ENCODE data around the gene KDM7A.
"Not testable (repeated sequence)": the region's sequence is repeated elsewhere in the genome, so short reads cannot be mapped to it uniquely, and the experiment has no call there.

The KDM7A gene

DNA sequence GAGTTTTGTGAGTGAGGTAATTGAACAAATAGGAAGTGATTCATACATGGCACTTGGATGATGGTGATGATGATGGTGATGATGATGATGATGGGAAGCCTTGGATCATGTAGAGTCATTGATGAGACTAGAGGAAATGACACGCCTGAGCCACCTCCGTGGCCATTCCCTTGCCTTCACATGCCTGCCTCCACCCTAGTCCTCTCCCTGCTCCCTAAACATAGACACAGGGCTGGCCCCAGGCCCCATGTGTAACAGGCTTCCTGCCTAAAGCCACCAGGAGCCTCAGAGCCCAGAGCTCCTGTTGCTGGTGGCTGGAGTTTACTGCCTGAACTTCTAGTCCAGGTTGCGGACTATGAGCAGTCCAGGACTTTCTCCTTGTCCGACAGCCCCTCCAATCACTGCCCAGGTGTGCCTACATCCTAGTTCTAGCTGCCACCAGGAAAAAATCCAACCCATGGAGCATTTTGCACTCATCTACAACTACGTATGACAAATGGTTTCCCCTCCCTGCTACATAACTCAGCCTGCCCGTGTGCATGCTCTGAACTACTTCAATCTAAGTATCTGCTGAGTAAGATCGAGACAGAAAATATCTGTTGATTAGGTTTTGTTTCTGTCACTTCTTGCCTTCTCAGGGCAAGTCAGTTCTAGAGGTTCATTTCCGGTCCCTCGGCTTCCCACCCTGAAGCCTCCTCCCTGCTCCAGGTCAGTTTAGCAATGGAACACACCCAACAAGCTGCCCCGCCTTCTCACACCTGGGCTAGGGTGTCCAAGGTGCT lies 35.5 kb upstream of the KDM7A start:
- Mint-ChIP-seq H3K27me3 (no peaks in the 10 kb centered on the region), H3K36me3 (no peaks in the 10 kb centered on the region), H3K4me1 (peaks cover 60% of the 10 kb centered on the region), H3K27ac (peak overlapping the region; percentile 75), H3K9me3 (peaks cover 4% of the 10 kb centered on the region), H3K4me3 (peak overlapping the region; percentile 53)
- ATAC-seq (ENCODE audit: low read depth) = no peak
- no peak for DNase-seq (ENCODE audit: low spot score in 2 of 2)

DNA sequence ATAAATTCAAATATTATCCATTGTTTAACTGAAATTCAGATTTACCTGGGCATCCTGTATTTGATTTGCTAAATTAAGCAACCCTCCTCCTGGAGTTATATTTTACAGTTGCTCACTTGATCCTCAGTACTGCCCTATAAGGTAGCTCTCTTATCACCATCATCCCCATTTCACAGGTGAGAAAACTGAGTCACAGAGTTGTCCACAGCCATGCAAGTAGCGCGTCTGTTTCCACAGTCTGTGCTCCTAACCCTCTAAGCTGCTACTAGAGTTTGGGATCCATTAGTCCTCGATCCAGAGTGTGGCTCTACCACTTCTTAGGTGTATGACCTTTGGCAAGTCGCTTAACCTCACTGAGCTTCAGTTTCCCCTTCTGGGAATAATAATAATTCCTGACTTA lies 34.9 kb upstream of the KDM7A start:
- peaks cover 62% of the 10 kb centered on the region for H3K4me1 Mint-ChIP-seq

DNA sequence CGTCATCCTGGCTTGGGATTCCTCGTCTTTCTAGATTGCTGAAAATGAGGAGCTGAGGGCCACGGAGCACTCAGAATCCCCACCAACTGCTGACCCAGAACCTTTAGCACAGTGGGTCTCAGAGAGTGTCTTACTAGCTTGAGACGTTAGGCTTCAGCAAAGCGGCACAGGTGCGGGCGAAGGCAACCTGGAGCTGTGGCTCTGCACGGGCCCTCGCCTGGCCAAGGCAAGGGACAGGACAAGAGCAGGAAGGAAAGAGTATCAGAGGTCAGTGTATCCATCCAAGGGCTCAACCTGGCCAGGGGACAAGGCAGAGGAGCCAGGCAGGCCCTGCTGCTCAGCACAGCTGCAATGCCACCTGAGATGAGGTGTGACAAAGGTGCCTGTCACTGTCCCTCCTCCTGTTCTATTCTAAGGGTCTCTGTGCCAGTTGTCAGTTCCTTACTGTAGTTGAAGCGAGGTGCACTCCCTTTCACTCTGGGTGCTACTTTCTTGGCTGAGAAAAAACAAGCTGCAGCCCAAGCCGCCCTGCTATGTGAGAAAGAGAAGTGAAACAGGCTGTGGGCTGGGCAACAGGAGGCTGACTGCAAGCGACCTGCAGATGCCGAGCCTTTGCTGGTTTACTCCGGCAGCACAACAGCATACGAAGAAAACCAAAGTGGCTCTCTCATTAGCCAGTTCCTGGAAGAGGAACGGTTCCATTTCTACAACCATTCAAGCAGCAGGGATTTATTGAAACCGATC lies 33.3 kb upstream of the KDM7A start:
- Mint-ChIP-seq H3K27me3 (no peaks in the 10 kb centered on the region), H3K4me3 (peak overlapping the region; percentile 80), H3K27ac (peak overlapping the region; percentile 99), H3K4me1 (peaks cover 69% of the 10 kb centered on the region), H3K9me3 (peaks cover under 1% of the 10 kb centered on the region), H3K36me3 (no peaks in the 10 kb centered on the region)
- peak; percentile 65 to 81 for DNase-seq (ENCODE audit: low spot score in 2 of 2)
- ATAC-seq (ENCODE audit: low read depth) = peak; percentile 96

More for the DNA sequence above, 34.9 kb upstream of the KDM7A start:
- ATAC-seq (ENCODE audit: low read depth) (no peak), DNase-seq (ENCODE audit: low spot score in 2 of 2) (no peak)
- Mint-ChIP-seq H3K27ac (no peak overlapping the region), H3K36me3 (no peaks in the 10 kb centered on the region), H3K4me3 (no peak overlapping the region), H3K27me3 (no peaks in the 10 kb centered on the region), H3K9me3 (peaks cover 4% of the 10 kb centered on the region)

DNA sequence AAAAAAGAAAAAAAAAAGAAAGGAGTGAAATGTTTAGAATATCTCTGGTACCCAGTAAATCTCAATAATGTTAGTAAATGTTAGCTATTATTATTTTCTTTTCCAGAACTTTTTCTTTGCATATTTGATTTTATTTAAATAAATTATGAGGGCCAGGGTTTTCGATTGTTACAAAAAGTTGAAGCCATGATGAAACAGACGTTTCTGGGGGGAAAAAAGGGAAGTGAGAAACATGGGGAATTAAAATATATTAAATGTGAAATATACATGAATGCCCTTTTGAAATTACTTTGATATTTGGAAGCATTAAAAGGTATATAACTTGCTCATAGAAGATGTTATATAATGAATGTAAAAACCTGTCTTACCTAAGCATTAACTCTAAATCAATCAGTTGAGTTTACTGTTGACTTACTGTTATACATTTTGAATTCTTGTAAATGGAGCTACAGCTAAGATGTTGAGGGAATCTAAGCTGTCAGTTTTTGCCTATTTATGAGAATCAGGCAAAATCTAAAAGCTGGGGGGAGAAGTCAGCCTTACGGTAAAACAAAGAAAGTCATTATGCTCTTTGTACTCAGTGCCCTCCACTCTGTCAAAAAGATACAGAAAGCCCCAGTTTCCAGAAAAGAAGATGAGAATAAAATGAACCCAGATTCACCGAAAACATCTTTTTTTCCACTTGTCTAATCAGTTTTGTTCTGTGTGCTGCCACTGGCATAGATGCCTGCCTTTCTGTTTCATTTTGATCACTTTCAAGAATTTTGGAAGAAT lies 30.0 kb upstream of the KDM7A start:
- H3K4me3 Mint-ChIP-seq = no peak overlapping the region

DNA sequence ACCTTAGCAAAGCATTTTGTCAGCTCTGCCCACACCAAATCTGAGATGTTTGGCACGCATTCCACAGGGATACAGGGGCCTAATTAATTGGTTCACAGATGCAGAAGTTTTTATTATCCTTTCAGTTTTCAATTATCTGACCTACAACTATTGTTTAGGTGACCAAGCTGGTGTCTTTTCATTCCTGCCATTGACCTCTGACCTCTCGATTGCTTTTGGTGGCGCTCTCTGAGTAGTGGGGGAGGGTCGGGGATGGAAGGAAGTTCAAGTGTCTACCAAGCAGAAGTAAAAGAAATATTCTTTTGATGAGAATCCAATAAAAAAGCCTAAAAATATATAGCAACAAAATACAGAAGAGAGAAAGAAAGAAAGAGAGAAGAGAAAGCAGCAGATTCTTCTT lies 28.8 kb upstream of the KDM7A start:
- H3K4me3 Mint-ChIP-seq = peak overlapping the region; percentile 9
- peaks cover 36% of the 10 kb centered on the region for H3K4me1 Mint-ChIP-seq
- H3K36me3 Mint-ChIP-seq = peaks cover 5% of the 10 kb centered on the region
- H3K27me3 Mint-ChIP-seq = peaks cover 4% of the 10 kb centered on the region
- DNase-seq (ENCODE audit: low spot score in 2 of 2) (no peak), ATAC-seq (ENCODE audit: low read depth) (no peak)
- no peak overlapping the region for H3K27ac Mint-ChIP-seq
- peaks cover 1% of the 10 kb centered on the region for H3K9me3 Mint-ChIP-seq

More for the DNA sequence above, 30.0 kb upstream of the KDM7A start:
- Mint-ChIP-seq H3K9me3 (peaks cover 1% of the 10 kb centered on the region), H3K27me3 (peaks cover under 1% of the 10 kb centered on the region), H3K4me1 (peaks cover 43% of the 10 kb centered on the region), H3K27ac (no peak overlapping the region), H3K36me3 (peaks cover 5% of the 10 kb centered on the region)
- ATAC-seq (ENCODE audit: low read depth) (no peak), DNase-seq (ENCODE audit: low spot score in 2 of 2) (no peak)

DNA sequence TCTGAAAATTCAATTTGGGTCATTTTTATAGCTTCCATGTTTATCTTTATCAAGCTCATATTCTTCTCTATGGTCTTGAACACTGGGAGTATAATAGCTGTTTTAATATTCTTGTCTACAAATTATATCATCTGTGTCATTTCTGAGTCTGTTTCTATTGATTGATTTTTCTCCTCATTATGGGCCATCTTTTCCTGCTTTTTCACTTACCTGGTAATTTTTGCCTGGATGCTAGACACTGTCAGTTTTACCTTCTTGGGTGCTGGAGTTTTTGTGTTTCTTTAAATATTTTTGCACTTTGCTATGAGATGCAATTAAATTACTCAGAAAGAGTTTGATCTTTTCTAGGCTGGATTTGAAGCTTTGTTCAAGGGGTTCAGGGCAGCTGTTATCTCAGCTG lies 26.8 kb upstream of the KDM7A start:
- DNase-seq (ENCODE audit: low spot score in 2 of 2) (no peak), ATAC-seq (ENCODE audit: low read depth) (no peak)
- H3K27ac Mint-ChIP-seq = no peak overlapping the region
- peaks cover 4% of the 10 kb centered on the region for H3K27me3 Mint-ChIP-seq
- H3K9me3 Mint-ChIP-seq = peaks cover 1% of the 10 kb centered on the region
- peaks cover 17% of the 10 kb centered on the region for H3K4me1 Mint-ChIP-seq
- no peak overlapping the region for H3K4me3 Mint-ChIP-seq
- peaks cover 5% of the 10 kb centered on the region for H3K36me3 Mint-ChIP-seq

DNA sequence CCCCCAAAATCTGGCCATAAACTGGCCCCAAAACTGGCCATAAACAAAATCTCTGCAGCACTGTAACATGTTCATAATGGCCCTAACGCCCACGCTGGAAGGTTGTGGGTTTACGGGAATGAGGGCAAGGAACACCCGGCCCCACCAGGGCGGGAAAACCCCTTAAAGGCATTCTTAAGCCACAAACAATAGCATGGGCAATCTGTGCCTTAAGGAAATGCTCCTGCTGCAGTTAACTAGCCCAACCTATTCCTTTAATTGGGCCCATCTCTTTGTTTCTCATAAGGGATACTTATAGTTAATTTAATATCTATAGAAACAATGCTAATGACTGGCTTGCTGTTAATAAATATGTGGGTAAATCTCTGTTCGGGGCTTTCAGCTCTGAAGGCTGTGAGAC lies 26.2 kb upstream of the KDM7A start:
- H3K4me3 Mint-ChIP-seq; H3K36me3 Mint-ChIP-seq; ATAC-seq (ENCODE audit: low read depth); H3K27me3 Mint-ChIP-seq; H3K27ac Mint-ChIP-seq; DNase-seq (ENCODE audit: low spot score in 2 of 2); H3K9me3 Mint-ChIP-seq: not testable (repeated sequence)
- peaks cover 16% of the 10 kb centered on the region for H3K4me1 Mint-ChIP-seq

DNA sequence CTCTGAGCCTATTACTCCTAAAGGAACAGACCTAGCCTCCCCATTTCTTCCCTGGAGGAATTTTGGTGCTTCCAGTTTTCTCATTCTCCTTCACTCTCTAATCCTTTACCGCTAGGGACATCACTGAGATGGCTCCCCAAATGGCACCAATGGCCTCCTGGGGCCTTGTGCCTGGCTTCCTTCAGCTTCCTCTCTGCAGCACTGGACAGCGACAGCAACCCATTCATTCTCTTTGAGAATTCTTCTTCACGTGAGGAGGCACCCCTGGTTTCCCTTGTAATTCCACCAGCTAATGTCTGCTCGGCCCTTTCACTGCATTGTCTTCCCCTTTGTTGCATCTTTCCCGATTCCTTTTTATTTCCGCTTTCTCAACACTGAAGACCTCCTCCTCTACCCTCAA lies 24.6 kb upstream of the KDM7A start:
- ATAC-seq (ENCODE audit: low read depth) = no peak
- Mint-ChIP-seq H3K9me3 (peaks cover 1% of the 10 kb centered on the region), H3K36me3 (peaks cover 5% of the 10 kb centered on the region), H3K4me1 (peaks cover 10% of the 10 kb centered on the region), H3K27ac (no peak overlapping the region), H3K27me3 (peaks cover 4% of the 10 kb centered on the region), H3K4me3 (no peak overlapping the region)
- no peak for DNase-seq (ENCODE audit: low spot score in 2 of 2)

DNA sequence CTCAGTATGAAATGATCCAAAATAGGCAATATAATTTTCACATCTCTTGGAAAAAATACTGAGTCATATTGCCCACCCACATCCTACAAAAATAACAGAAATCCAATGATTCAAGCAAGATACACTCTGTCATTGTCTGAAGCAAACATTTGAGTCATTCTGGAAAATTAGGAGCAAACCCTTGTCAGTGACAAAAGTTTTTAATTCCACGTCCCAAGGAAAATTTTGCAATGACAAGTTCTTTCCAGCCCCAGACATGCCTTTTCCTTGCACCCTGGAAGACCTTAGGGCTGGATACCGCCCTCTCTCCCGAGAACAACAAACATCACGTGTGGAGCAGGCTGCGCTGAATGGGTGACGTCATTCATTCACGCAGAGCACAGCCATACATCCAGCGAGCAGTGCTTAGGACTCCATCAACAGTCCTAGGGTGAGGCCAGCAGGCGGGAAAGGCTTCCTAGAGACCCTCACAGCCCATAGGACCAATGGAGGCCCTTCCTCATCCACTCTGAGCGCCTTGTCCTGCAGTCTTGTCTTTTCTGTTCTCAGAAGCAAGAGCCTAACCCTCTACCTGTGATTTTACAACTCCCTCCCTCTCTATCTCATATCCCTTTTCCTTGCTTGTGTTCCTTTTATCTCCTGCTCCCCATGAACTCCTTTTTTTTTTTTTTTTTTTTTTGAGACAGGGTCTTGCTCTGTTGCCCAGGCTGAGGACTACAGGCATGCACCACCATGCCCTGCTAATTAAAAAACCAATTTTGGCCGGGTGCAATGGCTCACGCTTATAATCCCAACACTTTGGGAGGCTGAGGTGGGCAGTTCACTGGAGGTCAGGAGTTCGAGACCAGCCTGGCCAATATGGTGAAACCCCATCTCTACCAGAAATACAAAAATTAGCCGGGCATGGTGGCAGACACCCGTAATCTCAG lies 23.5 kb upstream of the KDM7A start:
- Mint-ChIP-seq H3K4me3 (no peak overlapping the region), H3K36me3 (peaks cover 7% of the 10 kb centered on the region), H3K9me3 (peaks cover 5% of the 10 kb centered on the region), H3K27ac (no peak overlapping the region), H3K27me3 (peaks cover 4% of the 10 kb centered on the region), H3K4me1 (peaks cover 6% of the 10 kb centered on the region)
- ATAC-seq (ENCODE audit: low read depth) (no peak), DNase-seq (ENCODE audit: low spot score in 2 of 2) (no peak)

DNA sequence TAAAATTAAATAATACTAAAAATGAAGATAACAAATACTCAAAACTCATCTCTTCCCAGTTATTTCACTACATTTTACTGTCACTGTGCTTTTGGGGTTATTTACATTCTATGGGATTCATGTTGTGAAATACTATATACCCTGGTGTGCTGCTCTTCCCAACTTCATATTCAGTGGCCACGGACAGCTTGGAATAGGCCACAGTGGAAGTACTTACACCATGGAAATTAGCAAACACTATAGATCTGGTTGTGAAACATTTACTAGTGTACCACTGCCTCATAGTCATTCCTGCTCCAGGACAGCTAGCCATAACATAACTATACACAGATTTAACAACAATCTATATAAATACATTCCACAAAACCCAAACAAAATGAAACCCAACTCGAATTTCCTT lies 21.2 kb upstream of the KDM7A start:
- Mint-ChIP-seq H3K27ac (no peak overlapping the region), H3K4me3 (no peak overlapping the region), H3K36me3 (peaks cover 3% of the 10 kb centered on the region), H3K4me1 (peaks cover 8% of the 10 kb centered on the region), H3K27me3 (peaks cover 4% of the 10 kb centered on the region), H3K9me3 (peaks cover 5% of the 10 kb centered on the region)
- ATAC-seq (ENCODE audit: low read depth) (no peak), DNase-seq (ENCODE audit: low spot score in 2 of 2) (no peak)

DNA sequence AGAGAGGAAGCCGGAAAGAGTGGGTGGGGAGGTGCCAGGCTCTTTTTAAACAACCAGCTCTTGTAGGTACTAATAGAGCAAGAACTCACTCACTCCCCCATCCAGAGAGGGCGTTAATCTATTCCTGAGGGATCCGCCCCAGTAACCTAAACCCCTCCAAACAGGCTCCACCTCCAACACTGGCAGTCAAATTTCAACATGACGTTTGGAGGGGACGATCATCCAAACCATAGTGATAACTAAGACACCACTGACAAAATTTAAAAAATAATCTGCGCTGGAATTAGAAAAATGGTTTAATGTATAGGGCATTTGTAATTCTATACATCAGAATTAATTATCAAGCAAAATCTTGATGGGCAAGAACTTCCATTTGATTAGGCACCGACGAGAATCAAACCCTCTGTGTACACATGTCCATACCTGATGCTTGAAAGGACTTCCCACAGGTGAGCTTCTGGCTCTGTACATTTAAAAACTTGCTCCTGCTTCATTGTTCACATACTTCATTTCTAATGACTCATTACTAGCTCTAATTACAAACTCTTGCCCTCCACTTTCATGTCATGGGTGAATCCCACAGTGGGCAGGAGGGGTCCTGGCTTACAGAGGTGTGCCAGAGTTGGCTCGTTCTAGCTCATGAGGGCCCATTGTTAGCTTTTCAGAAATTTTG lies 20.6 kb upstream of the KDM7A start:
- Mint-ChIP-seq H3K9me3 (peaks cover 5% of the 10 kb centered on the region), H3K4me1 (peaks cover 9% of the 10 kb centered on the region), H3K4me3 (no peak overlapping the region), H3K36me3 (peaks cover 3% of the 10 kb centered on the region), H3K27me3 (peaks cover 4% of the 10 kb centered on the region), H3K27ac (no peak overlapping the region)
- ATAC-seq (ENCODE audit: low read depth) (no peak), DNase-seq (ENCODE audit: low spot score in 2 of 2) (no peak)

DNA sequence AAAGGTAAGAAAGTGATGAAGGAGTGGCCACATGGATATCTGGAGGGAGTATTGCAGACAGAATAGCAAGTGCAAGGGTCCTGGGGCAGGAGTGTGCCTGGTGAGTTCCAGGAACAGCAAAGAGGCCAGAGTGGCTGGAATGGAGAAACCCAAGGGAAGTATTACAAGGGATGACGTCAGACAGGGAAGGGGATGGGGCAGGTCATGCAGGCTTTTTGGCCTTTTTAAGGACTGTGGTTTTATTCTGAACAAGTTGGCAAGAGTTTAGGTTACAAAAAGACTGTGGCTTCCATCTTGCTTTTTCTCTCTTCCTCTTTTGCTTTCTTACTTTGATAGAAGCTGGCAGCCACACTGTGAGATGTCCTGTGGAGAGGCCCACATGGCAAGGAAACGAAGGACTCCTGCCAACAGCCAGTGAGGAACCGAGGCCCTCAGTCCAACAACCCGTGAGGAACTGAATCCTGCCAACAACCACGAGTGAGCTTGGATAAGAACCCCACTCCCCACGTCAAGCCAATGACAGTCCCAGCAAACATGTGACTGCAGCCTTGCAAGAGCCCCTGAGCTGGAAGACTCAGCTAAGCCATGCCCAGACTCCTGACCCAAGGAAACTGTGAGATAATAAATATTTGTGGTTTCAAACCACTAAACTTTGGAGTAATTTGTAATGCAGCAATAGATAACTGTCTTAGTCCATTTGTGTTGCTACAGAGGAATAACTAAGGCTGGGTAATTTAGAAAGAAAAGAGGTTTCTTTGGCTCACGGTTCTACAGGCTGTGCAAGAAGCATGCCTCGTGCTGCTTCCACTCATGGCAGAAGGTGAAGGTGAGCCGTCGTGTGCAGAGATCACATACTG lies 19.8 kb upstream of the KDM7A start:
- no peak overlapping the region for H3K4me3 Mint-ChIP-seq
- H3K27me3 Mint-ChIP-seq = peaks cover 1% of the 10 kb centered on the region

More for the DNA sequence above, 19.8 kb upstream of the KDM7A start:
- Mint-ChIP-seq H3K4me1 (peaks cover 9% of the 10 kb centered on the region), H3K27ac (no peak overlapping the region), H3K9me3 (peaks cover 5% of the 10 kb centered on the region), H3K36me3 (peaks cover 3% of the 10 kb centered on the region)
- DNase-seq (ENCODE audit: low spot score in 2 of 2) (no peak), ATAC-seq (ENCODE audit: low read depth) (no peak)

All from memory B cell (primary cell).